H9 (cell line): ENCODE results near the gene ETV3L. TPM values are rescaled to one million over a fixed set of nuclear protein-coding genes. Genes with fewer than 3 reads are reported as not detected.

Source experiments
- DNase-seq: peaks from one replicate; pipeline ENCODE4 v3.0.0-alpha.2; 2017
- H2AFZ ChIP-seq: one replicate; pipeline ENCODE4 v1.6.1; 2013; ENCODE audit warnings: mild to moderate bottlenecking, low read length, control low read depth, moderate library complexity
- H2AK5ac ChIP-seq: 2 replicates; pipeline ENCODE4 v1.6.1; 2013; ENCODE audit warnings: low read length, control low read depth, mixed read lengths; ENCODE audit not compliant: insufficient read length
- H2BK120ac ChIP-seq: one replicate; pipeline ENCODE4 v1.6.1; 2013; ENCODE audit warnings: low read depth, mild to moderate bottlenecking, low read length, control low read depth, inconsistent platforms; ENCODE audit not compliant: poor library complexity, severe bottlenecking
- H2BK12ac ChIP-seq: 2 replicates; pipeline ENCODE4 v1.6.1; 2013; ENCODE audit warnings: low read length, control low read depth, mixed read lengths, low read depth; ENCODE audit not compliant: insufficient read length
- H2BK15ac ChIP-seq: 2 replicates; pipeline ENCODE4 v1.6.1; 2013; ENCODE audit warnings: low read depth, low read length, control low read depth
- H2BK20ac ChIP-seq: one replicate; pipeline ENCODE4 v1.6.1; 2013; ENCODE audit warnings: low read depth, mild to moderate bottlenecking, low read length, control low read depth, inconsistent platforms; ENCODE audit not compliant: poor library complexity, severe bottlenecking
- H2BK5ac ChIP-seq: 2 replicates; pipeline ENCODE4 v1.6.1; 2013; ENCODE audit warnings: low read length, control low read depth, mixed read lengths; ENCODE audit not compliant: insufficient read length
- H3K14ac ChIP-seq: 2 replicates; pipeline ENCODE4 v1.6.1; 2013; ENCODE audit warnings: low read length, control low read depth; ENCODE audit not compliant: insufficient read depth
- H3K18ac ChIP-seq: 2 replicates; pipeline ENCODE4 v1.6.1; 2013; ENCODE audit warnings: low read depth, mild to moderate bottlenecking, mixed read lengths, low read length, control low read depth; ENCODE audit not compliant: insufficient read length
- H3K23ac ChIP-seq: 2 replicates; pipeline ENCODE4 v1.6.1; 2013; ENCODE audit warnings: low read length, control low read depth, mixed read lengths, low read depth; ENCODE audit not compliant: insufficient read length
- H3K23me2 ChIP-seq: 2 replicates; pipeline ENCODE4 v1.6.1; 2013; ENCODE audit warnings: low read depth, mild to moderate bottlenecking, mixed read lengths, low read length, control low read depth; ENCODE audit not compliant: insufficient read length, poor library complexity, severe bottlenecking
- H3K27ac ChIP-seq: 2 replicates; pipeline ENCODE4 v1.5.1; 2013; ENCODE audit warnings: low read length, control low read depth, mixed read lengths, low read depth; ENCODE audit not compliant: insufficient read length
- H3K27me3 ChIP-seq: 2 replicates; pipeline ENCODE4 v1.6.1; 2013; ENCODE audit warnings: low read length, control low read depth, inconsistent platforms; ENCODE audit not compliant: insufficient read depth
- H3K4ac ChIP-seq: 2 replicates; pipeline ENCODE4 v1.6.1; 2013; ENCODE audit warnings: low read depth, mild to moderate bottlenecking, control low read depth, inconsistent platforms, low read length, moderate library complexity
- H3K4me1 ChIP-seq: 2 replicates; pipeline ENCODE4 v1.6.1; 2013; ENCODE audit warnings: low read length, control low read depth, inconsistent platforms; ENCODE audit not compliant: insufficient read depth
- H3K4me2 ChIP-seq: 2 replicates; pipeline ENCODE4 v1.6.1; 2013; ENCODE audit warnings: low read length, control low read depth, mixed read lengths; ENCODE audit not compliant: insufficient read length, insufficient read depth
- H3K56ac ChIP-seq: 2 replicates; pipeline ENCODE4 v1.6.1; 2013; ENCODE audit warnings: low read depth, mild to moderate bottlenecking, mixed read lengths, low read length, control low read depth; ENCODE audit not compliant: insufficient read length
- H3K79me1 ChIP-seq: 2 replicates; pipeline ENCODE4 v1.6.1; 2013; ENCODE audit warnings: low read depth, mild to moderate bottlenecking, moderate library complexity, low read length, control low read depth, inconsistent platforms; ENCODE audit not compliant: insufficient read depth, poor library complexity, severe bottlenecking
- H3K79me2 ChIP-seq: 2 replicates; pipeline ENCODE4 v1.6.1; 2013; ENCODE audit warnings: low read length, control low read depth, inconsistent platforms; ENCODE audit not compliant: insufficient read depth
- H3K9ac ChIP-seq: 2 replicates; pipeline ENCODE4 v1.6.1; 2013; ENCODE audit warnings: low read length, control low read depth, mixed read lengths; ENCODE audit not compliant: insufficient read length; ENCODE audit errors: extremely low read depth
- H3K9me3 ChIP-seq: one replicate; pipeline ENCODE4 v1.6.1; 2013; ENCODE audit warnings: low read depth, low read length, inconsistent platforms; ENCODE audit not compliant: control insufficient read depth
- H3T11ph ChIP-seq: one replicate; pipeline ENCODE4 v1.6.1; 2013; ENCODE audit warnings: mild to moderate bottlenecking, low read length, control low read depth, inconsistent platforms
- H4K20me1 ChIP-seq: one replicate; pipeline ENCODE4 v1.6.1; 2013; ENCODE audit not compliant: control insufficient read depth, insufficient read length, insufficient read depth
- H4K5ac ChIP-seq: 2 replicates; pipeline ENCODE4 v1.6.1; 2013; ENCODE audit warnings: low read depth, mild to moderate bottlenecking, mixed read lengths, low read length, control low read depth; ENCODE audit not compliant: insufficient read length
- H4K8ac ChIP-seq: replicated peaks from 2 replicates; pipeline ENCODE4 v1.6.1; 2013; ENCODE audit warnings: low read length, control low read depth, mixed read lengths, low read depth; ENCODE audit not compliant: insufficient read length
- H4K91ac ChIP-seq: 2 replicates; pipeline ENCODE4 v1.6.1; 2013; ENCODE audit warnings: low read depth, mild to moderate bottlenecking, moderate library complexity, mixed read lengths, low read length, control low read depth; ENCODE audit not compliant: insufficient read length
- H3K27ac Mint-ChIP-seq, 3 experiments: 2 replicates in 2 of 3; 3 replicates in 1 of 3; pipeline ENCODE4 v1.8.0; 2020 to 2021; ENCODE audit warnings: mixed read lengths in 3 of 3, mild to moderate bottlenecking in 1 of 3, moderate library complexity in 1 of 3
- H3K27me3 Mint-ChIP-seq: 2 replicates; pipeline ENCODE4 v1.8.0; 2021; ENCODE audit warnings: low read depth, mild to moderate bottlenecking, moderate library complexity, mixed read lengths
- H3K36me3 Mint-ChIP-seq, 3 experiments: 2 replicates in 2 of 3; 3 replicates in 1 of 3; pipeline ENCODE4 v1.8.0; 2020 to 2021; ENCODE audit warnings: low read depth in 3 of 3, mixed read lengths in 3 of 3; ENCODE audit not compliant: insufficient read depth in 1 of 3
- H3K4me1 Mint-ChIP-seq, 2 experiments: 2 replicates each; pipeline ENCODE4 v1.8.0; 2020; ENCODE audit warnings: mixed read lengths in 2 of 2
- H3K4me3 Mint-ChIP-seq, 2 experiments: 2 replicates in 1 of 2; 3 replicates in 1 of 2; pipeline ENCODE4 v1.8.0; 2020 to 2021; ENCODE audit warnings: mild to moderate bottlenecking in 2 of 2, mixed read lengths in 2 of 2, moderate library complexity in 1 of 2
- H3K9me3 Mint-ChIP-seq, 2 experiments: 2 replicates in 1 of 2; 3 replicates in 1 of 2; pipeline ENCODE4 v1.8.0; 2020; ENCODE audit warnings: mild to moderate bottlenecking in 2 of 2, mixed read lengths in 2 of 2, moderate library complexity in 1 of 2
- WGBS: extraction: QIAGEN DNeasy Blood & Tissue Kit; methylation state at CpG from one replicate; pipeline ENCODE4 v1.1.7; 2013; ENCODE audit warnings: missing lambda C conversion rate, low lambda C conversion rate, mixed read lengths; ENCODE audit not compliant: insufficient read length; ENCODE audit errors: extremely low coverage; 5-methylcytosine and 5-hydroxymethylcytosine counted together
- total RNA-seq: library from RNA; stranded (reverse); gene quantifications from 2 replicates; pipeline ENCODE4 v1.2.1, GENCODE V29; 2021
- TF ChIP-seq, protein P1 (sequence below): fragments of 200-600 bp; sonication (generic); conservative IDR thresholded peaks from 3 replicates; pipeline ENCODE4 v1.8.0; 2021; ENCODE audit warnings: antibody characterized with exemption, mild to moderate bottlenecking

Gene ETV3L
- total RNA-seq, 1 experiment from 2014 or later = 0.96 TPM

DNA sequence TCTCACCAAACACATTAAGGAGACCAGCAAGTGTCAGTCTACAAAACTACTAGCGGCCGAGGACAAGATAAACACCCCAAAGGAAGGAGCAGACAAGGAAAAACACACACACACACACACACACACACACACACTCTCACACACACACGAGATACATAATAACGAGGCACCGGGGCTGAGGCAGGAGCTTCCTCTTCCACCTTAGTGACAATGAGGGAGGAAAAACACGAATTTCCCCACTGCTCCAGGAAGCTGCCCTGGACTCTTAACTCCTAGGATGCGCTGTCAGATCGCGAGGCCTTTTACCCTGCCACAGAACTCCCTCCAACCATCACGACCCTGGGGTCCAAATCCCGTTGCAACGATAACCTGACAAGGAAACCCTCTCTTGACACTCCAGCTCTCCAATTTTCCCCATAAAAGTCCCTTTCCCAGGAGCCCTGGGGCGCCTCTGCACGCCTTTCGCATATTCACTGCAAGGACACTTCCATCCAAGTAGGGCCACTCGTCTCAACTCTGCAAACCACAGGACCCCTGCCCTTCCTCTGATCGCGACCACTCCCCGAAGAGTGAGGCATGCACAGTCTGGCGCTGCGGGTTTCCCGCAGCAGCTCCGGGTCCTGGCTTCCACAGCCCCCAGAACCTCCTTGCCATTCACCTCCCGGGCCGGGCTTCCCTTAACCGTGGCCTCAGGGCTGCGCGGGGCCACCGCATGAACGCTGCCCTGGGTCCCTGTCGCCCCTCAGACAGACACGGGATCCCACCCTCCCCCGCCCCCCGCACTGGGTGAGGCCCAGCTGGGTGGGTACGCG, 38.0 kb upstream of the ETV3L start:
- peaks cover 23 to 38% (median 37%) of the 10 kb centered on the region in 3 experiments; a peak in 6 of 7 replicates for H3K36me3 Mint-ChIP-seq
- no peak overlapping the region for H3K56ac ChIP-seq
- peak overlapping the region; percentile 57 for H3K9ac ChIP-seq
- no peaks in the 10 kb centered on the region for H3K9me3 ChIP-seq
- peaks cover 4% of the 10 kb centered on the region; the same call in 1 of the 2 replicates for H3K4me1 ChIP-seq
- no peak overlapping the region for H2BK20ac ChIP-seq
- H3K4ac ChIP-seq = no peak overlapping the region
- peak overlapping the region; percentile 93 to 97 (median 95); a peak in 5 of 7 replicates for H3K27ac Mint-ChIP-seq
- no peak overlapping the region for H3K27ac ChIP-seq
- no peaks in the 10 kb centered on the region for H3K27me3 Mint-ChIP-seq
- no peak overlapping the region for H4K8ac ChIP-seq
- H3K14ac ChIP-seq = peak overlapping the region; percentile 54
- H3K23ac ChIP-seq = no peak overlapping the region
- peaks cover 13% of the 10 kb centered on the region for H3K23me2 ChIP-seq
- H3K27me3 ChIP-seq = peaks cover 3% of the 10 kb centered on the region; the same call in 1 of the 2 replicates
- peaks cover 50 to 52% of the 10 kb centered on the region in 2 experiments for H3K4me1 Mint-ChIP-seq
- H2BK12ac ChIP-seq = no peak overlapping the region
- no peak overlapping the region for H4K91ac ChIP-seq
- no peak overlapping the region for H3T11ph ChIP-seq
- TF ChIP-seq, protein P1, sequence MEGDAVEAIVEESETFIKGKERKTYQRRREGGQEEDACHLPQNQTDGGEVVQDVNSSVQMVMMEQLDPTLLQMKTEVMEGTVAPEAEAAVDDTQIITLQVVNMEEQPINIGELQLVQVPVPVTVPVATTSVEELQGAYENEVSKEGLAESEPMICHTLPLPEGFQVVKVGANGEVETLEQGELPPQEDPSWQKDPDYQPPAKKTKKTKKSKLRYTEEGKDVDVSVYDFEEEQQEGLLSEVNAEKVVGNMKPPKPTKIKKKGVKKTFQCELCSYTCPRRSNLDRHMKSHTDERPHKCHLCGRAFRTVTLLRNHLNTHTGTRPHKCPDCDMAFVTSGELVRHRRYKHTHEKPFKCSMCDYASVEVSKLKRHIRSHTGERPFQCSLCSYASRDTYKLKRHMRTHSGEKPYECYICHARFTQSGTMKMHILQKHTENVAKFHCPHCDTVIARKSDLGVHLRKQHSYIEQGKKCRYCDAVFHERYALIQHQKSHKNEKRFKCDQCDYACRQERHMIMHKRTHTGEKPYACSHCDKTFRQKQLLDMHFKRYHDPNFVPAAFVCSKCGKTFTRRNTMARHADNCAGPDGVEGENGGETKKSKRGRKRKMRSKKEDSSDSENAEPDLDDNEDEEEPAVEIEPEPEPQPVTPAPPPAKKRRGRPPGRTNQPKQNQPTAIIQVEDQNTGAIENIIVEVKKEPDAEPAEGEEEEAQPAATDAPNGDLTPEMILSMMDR = no peak
- H3K79me1 ChIP-seq = peaks cover 10% of the 10 kb centered on the region
- no peak overlapping the region for H2AK5ac ChIP-seq
- no CpG with 5 or more reads among the region's 36 CpGs for WGBS
- no peak overlapping the region for H2BK5ac ChIP-seq
- H4K5ac ChIP-seq = no peak overlapping the region
- H3K4me2 ChIP-seq = peak overlapping the region; percentile 91
- peaks cover 10% of the 10 kb centered on the region; the same call in 1 of the 2 replicates for H3K79me2 ChIP-seq
- H4K20me1 ChIP-seq = no peaks in the 10 kb centered on the region
- H2AFZ ChIP-seq = no peak overlapping the region
- no peak overlapping the region for H3K18ac ChIP-seq
- H2BK120ac ChIP-seq = no peak overlapping the region
- no peak for DNase-seq
- no peak overlapping the region for H2BK15ac ChIP-seq
- no peaks in the 10 kb centered on the region for H3K9me3 Mint-ChIP-seq
- peak overlapping the region; percentile 94 to 95 for H3K4me3 Mint-ChIP-seq
